Measurements from ENCODE around the gene SLC1A5.

GRCh38 chr19:46732172-46732938 is 56.0 kb downstream of the SLC1A5 start:
- TF ChIP-seq, protein P1, sequence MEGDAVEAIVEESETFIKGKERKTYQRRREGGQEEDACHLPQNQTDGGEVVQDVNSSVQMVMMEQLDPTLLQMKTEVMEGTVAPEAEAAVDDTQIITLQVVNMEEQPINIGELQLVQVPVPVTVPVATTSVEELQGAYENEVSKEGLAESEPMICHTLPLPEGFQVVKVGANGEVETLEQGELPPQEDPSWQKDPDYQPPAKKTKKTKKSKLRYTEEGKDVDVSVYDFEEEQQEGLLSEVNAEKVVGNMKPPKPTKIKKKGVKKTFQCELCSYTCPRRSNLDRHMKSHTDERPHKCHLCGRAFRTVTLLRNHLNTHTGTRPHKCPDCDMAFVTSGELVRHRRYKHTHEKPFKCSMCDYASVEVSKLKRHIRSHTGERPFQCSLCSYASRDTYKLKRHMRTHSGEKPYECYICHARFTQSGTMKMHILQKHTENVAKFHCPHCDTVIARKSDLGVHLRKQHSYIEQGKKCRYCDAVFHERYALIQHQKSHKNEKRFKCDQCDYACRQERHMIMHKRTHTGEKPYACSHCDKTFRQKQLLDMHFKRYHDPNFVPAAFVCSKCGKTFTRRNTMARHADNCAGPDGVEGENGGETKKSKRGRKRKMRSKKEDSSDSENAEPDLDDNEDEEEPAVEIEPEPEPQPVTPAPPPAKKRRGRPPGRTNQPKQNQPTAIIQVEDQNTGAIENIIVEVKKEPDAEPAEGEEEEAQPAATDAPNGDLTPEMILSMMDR (conservative IDR thresholded peaks at IDR 0.05; ENCODE audit: low read depth in 2 of 2), result no peak
- TF ChIP-seq EZH2 (IDR thresholded peaks at IDR 0.05; ENCODE audit: low read depth, unreplicated experiment) (no peak), POLR2AphosphoS5 (IDR thresholded peaks at IDR 0.05; ENCODE audit: low read depth) (no peak)
